Hepatocyte (in vitro differentiated cells): ENCODE measurements around the gene SNX5. TPM values are rescaled to one million over a fixed set of nuclear protein-coding genes. Genes with fewer than 3 reads are reported as not detected.
A peak's percentile ranks its signal among the peaks of the same experiment; 100 is the strongest.

Experiments
- DNase-seq: peaks from one replicate; pipeline ENCODE4 v3.0.0-alpha.2; 2016; ENCODE audit warnings: low spot score
- H2AFZ ChIP-seq: fragments of 200-600 bp; sonication (generic); 2 replicates; pipeline ENCODE4 v1.6.0; 2016; ENCODE audit warnings: antibody characterized with exemption, mild to moderate bottlenecking
- H3K27ac ChIP-seq: fragments of 200-600 bp; sonication (generic); 2 replicates; pipeline ENCODE4 v1.5.1; 2016; ENCODE audit warnings: mild to moderate bottlenecking
- H3K27me3 ChIP-seq: fragments of 200-600 bp; sonication (generic); 2 replicates; pipeline ENCODE4 v1.6.1; 2016
- H3K36me3 ChIP-seq: fragments of 200-600 bp; sonication (generic); replicated peaks from 2 replicates; pipeline ENCODE4 v1.5.1; 2016; ENCODE audit warnings: low read depth; ENCODE audit not compliant: insufficient read depth
- H3K4me1 ChIP-seq: fragments of 200-600 bp; sonication (generic); 2 replicates; pipeline ENCODE4 v1.5.1; 2016; ENCODE audit warnings: mild to moderate bottlenecking, moderate library complexity; ENCODE audit not compliant: insufficient read depth
- H3K4me2 ChIP-seq: fragments of 200-600 bp; sonication (generic); 2 replicates; pipeline ENCODE4 v1.6.0; 2016
- H3K4me3 ChIP-seq: fragments of 200-600 bp; sonication (generic); 2 replicates; pipeline ENCODE4 v1.5.1; 2016; ENCODE audit warnings: mild to moderate bottlenecking
- H3K79me2 ChIP-seq: fragments of 200-600 bp; sonication (generic); 2 replicates; pipeline ENCODE4 v1.6.0; 2017; ENCODE audit warnings: mild to moderate bottlenecking
- H3K9me2 ChIP-seq: fragments of 200-600 bp; sonication (generic); replicated peaks from 2 replicates; pipeline ENCODE4 v1.6.0; 2017; ENCODE audit warnings: mild to moderate bottlenecking; ENCODE audit not compliant: insufficient read depth
- H3K9me3 ChIP-seq: fragments of 200-600 bp; sonication (generic); 2 replicates; pipeline ENCODE4 v1.5.1; 2016; ENCODE audit warnings: low read depth, mild to moderate bottlenecking
- H4K20me1 ChIP-seq: fragments of 200-600 bp; sonication (generic); 2 replicates; pipeline ENCODE4 v1.6.0; 2016; ENCODE audit warnings: mild to moderate bottlenecking; ENCODE audit not compliant: insufficient read depth, poor library complexity, severe bottlenecking
- EZH2 ChIP-seq: fragments of 200-600 bp; sonication (generic); IDR thresholded peaks from 2 replicates; pipeline ENCODE4 v1.6.1; 2016; ENCODE audit warnings: antibody characterized with exemption, mild to moderate bottlenecking, borderline replicate concordance
- EZH2phosphoT487 ChIP-seq: fragments of 200-600 bp; sonication (generic); IDR thresholded peaks from one replicate; pipeline ENCODE4 v1.6.1; 2018; ENCODE audit warnings: antibody characterized with exemption, mild to moderate bottlenecking, low read depth, moderate library complexity; ENCODE audit not compliant: unreplicated experiment, severe bottlenecking
- WGBS: methylation state at CpG from one replicate; pipeline ENCODE4 v1.1.6; 2016; ENCODE audit warnings: low lambda C conversion rate; ENCODE audit errors: missing lambda C conversion rate; 5-methylcytosine and 5-hydroxymethylcytosine counted together
- polyA plus RNA-seq: library from polyadenylated mRNA; unstranded; fragments of >200 nt; fragmentation: Nextera tagmentation; extraction: Ambion mirVana; gene quantifications from 2 replicates; pipeline ENCODE4 v1.2.1, GENCODE V29; 2016
- total RNA-seq: library from RNA; depleted of rRNA; stranded (reverse); fragments of >200 nt; gene quantifications from 2 replicates; pipeline ENCODE4 v1.2.3, GENCODE V29; 2014
- TF ChIP-seq, protein P1 (sequence below): fragments of 200-600 bp; sonication (generic); IDR thresholded peaks from 2 replicates; pipeline ENCODE4 v1.5.1; 2016; ENCODE audit warnings: antibody characterized with exemption, mild to moderate bottlenecking; ENCODE audit not compliant: poor library complexity

SNX5 gene
- total and polyA plus RNA-seq, 2 experiments from 2014 or later: 74.9 to 190 TPM

- H3K4me2 ChIP-seq: no peak overlapping the region
- no peaks in the 10 kb centered on the region for H3K9me3 ChIP-seq
- WGBS: 55% methylated on average over 6 of the region's 6 CpGs
- no peaks in the 10 kb centered on the region for H3K79me2 ChIP-seq
- no peaks in the 10 kb centered on the region for H3K36me3 ChIP-seq
- H3K9me2 ChIP-seq: no peaks in the 10 kb centered on the region
- no peak for DNase-seq
- TF ChIP-seq, protein P1, sequence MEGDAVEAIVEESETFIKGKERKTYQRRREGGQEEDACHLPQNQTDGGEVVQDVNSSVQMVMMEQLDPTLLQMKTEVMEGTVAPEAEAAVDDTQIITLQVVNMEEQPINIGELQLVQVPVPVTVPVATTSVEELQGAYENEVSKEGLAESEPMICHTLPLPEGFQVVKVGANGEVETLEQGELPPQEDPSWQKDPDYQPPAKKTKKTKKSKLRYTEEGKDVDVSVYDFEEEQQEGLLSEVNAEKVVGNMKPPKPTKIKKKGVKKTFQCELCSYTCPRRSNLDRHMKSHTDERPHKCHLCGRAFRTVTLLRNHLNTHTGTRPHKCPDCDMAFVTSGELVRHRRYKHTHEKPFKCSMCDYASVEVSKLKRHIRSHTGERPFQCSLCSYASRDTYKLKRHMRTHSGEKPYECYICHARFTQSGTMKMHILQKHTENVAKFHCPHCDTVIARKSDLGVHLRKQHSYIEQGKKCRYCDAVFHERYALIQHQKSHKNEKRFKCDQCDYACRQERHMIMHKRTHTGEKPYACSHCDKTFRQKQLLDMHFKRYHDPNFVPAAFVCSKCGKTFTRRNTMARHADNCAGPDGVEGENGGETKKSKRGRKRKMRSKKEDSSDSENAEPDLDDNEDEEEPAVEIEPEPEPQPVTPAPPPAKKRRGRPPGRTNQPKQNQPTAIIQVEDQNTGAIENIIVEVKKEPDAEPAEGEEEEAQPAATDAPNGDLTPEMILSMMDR: no peak
- no peak for TF ChIP-seq EZH2
- TF ChIP-seq EZH2phosphoT487: no peak
- H3K4me3 ChIP-seq: no peak overlapping the region
- H3K4me1 ChIP-seq: peaks cover 41% of the 10 kb centered on the region
- H3K27ac ChIP-seq: peak overlapping the region; percentile 37
- H3K27me3 ChIP-seq: no peaks in the 10 kb centered on the region
- no peak overlapping the region for H2AFZ ChIP-seq
- H4K20me1 ChIP-seq: no peaks in the 10 kb centered on the region
These were observed 37.4 kb upstream of the SNX5 start for GRCh38 chr20:18005990-18006364.

- H3K4me2 ChIP-seq: no peak overlapping the region
- H3K4me1 ChIP-seq: peaks cover 41% of the 10 kb centered on the region
- no peak for TF ChIP-seq EZH2phosphoT487
- no peak for TF ChIP-seq EZH2
- TF ChIP-seq, protein P1: no peak
- WGBS: 84% methylated on average over 21 of the region's 21 CpGs
- no peaks in the 10 kb centered on the region for H3K79me2 ChIP-seq
- H3K27me3 ChIP-seq: no peaks in the 10 kb centered on the region
- H4K20me1 ChIP-seq: no peaks in the 10 kb centered on the region
- H2AFZ ChIP-seq: no peak overlapping the region
- H3K4me3 ChIP-seq: no peak overlapping the region
- H3K9me3 ChIP-seq: no peaks in the 10 kb centered on the region
- peak; percentile 28 for DNase-seq
- no peaks in the 10 kb centered on the region for H3K36me3 ChIP-seq
- H3K9me2 ChIP-seq: no peaks in the 10 kb centered on the region
- peak overlapping the region; percentile 37 for H3K27ac ChIP-seq
These were observed 36.8 kb upstream of the SNX5 start for GRCh38 chr20:18005170-18005989.

GRCh38 chr20:18004384-18005031 is 35.9 kb upstream of the SNX5 start:
- Histone ChIP-seq H3K4me3 (no peak overlapping the region), H3K27me3 (no peaks in the 10 kb centered on the region), H4K20me1 (no peaks in the 10 kb centered on the region), H3K4me2 (no peak overlapping the region), H3K9me3 (no peaks in the 10 kb centered on the region), H3K36me3 (no peaks in the 10 kb centered on the region), H3K9me2 (no peaks in the 10 kb centered on the region), H3K79me2 (no peaks in the 10 kb centered on the region), H2AFZ (no peak overlapping the region), H3K4me1 (peaks cover 41% of the 10 kb centered on the region), H3K27ac (peak overlapping the region; percentile 15)
- DNase-seq: no peak
- TF ChIP-seq EZH2phosphoT487 (no peak), EZH2 (no peak)
- TF ChIP-seq, protein P1: no peak
- WGBS: 74% methylated on average over 8 of the region's 8 CpGs
